SK-N-SH (cell line): ENCODE measurements around the gene SCGN.

Experiments
- EP300 ChIP-seq, 2 experiments: IDR thresholded peaks; 2 replicates each; pipeline versions ENCODE4 v1.4.0 to v1.6.1; 2012; ENCODE audit warnings: borderline replicate concordance in 1 of 2, low read depth in 1 of 2, low read length in 1 of 2
- TF ChIP-seq, protein P1 (sequence below): fragments of 200-600 bp; sonication (generic); IDR thresholded peaks from 2 replicates; pipeline ENCODE4 v1.6.1; 2017; ENCODE audit warnings: antibody characterized with exemption, mild to moderate bottlenecking, moderate library complexity

DNA sequence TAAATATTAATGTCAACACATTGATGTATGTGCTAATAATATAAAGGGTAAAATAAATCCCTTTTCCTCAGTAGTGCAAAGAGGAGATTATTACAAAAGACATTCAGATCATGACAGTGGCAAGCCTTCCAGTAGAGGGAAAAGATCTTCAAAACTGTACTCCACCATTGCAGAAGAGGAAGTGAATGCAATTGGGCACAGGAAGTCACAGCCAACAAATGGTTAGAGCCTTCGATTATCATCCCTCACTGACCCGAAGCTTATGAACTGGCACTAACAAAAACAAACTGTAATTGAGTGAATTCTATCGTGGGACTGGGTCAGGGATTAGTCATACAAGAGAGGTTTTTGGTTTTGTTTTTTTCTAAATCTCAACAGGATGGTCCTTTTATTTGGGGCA lies 39.3 kb upstream of the SCGN start:
- TF ChIP-seq, protein P1, sequence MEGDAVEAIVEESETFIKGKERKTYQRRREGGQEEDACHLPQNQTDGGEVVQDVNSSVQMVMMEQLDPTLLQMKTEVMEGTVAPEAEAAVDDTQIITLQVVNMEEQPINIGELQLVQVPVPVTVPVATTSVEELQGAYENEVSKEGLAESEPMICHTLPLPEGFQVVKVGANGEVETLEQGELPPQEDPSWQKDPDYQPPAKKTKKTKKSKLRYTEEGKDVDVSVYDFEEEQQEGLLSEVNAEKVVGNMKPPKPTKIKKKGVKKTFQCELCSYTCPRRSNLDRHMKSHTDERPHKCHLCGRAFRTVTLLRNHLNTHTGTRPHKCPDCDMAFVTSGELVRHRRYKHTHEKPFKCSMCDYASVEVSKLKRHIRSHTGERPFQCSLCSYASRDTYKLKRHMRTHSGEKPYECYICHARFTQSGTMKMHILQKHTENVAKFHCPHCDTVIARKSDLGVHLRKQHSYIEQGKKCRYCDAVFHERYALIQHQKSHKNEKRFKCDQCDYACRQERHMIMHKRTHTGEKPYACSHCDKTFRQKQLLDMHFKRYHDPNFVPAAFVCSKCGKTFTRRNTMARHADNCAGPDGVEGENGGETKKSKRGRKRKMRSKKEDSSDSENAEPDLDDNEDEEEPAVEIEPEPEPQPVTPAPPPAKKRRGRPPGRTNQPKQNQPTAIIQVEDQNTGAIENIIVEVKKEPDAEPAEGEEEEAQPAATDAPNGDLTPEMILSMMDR: no peak
- TF ChIP-seq EP300 (IDR thresholded peaks at IDR 0.05; ENCODE audit: borderline replicate concordance in 1 of 2, low read depth in 1 of 2, low read length in 1 of 2): no peak
